ENCODE data around the gene ADCK1. TPM values are rescaled to one million over a fixed set of nuclear protein-coding genes. Genes with fewer than 3 reads are reported as not detected.

The ADCK1 gene
- total and polyA plus RNA-seq, 2 experiments from 2014 or later: 8.2 to 16.4 TPM

DNA sequence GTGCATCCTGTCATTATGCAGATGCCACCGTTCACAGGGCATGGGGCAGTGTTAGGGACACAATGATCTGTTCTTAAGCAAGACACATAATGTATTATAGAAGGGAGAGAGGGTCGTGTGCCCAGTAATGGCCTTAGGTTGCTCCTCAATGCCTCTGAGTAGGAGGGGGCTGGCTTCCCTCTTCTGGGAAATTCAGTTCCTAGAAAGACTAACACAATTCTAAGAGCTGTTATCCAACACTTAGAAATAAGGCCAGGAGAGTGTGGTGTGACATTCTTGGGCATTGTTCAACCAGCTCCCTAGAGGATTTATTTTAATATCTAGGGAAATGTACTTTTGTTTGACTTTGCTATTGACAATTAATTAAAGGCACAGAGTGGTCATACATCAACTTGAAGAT is 118.5 kb downstream of the ADCK1 start:
- H3K4me1 ChIP-seq (ENCODE audit: insufficient read depth): no peaks in the 10 kb centered on the region
- H4K20me1 ChIP-seq (ENCODE audit: insufficient read depth, poor library complexity, severe bottlenecking): no peaks in the 10 kb centered on the region
- H3K4me2 ChIP-seq: no peak overlapping the region
- H3K4me3 ChIP-seq: no peak overlapping the region
- no peaks in the 10 kb centered on the region for H3K9me2 ChIP-seq (replicated peaks; ENCODE audit: insufficient read depth)
- H3K36me3 ChIP-seq (replicated peaks; ENCODE audit: insufficient read depth, low read depth): no peaks in the 10 kb centered on the region
- no peaks in the 10 kb centered on the region for H3K27me3 ChIP-seq
- H3K9me3 ChIP-seq (ENCODE audit: low read depth): no peaks in the 10 kb centered on the region
- 72% methylated on average over 2 of the region's 2 CpGs for WGBS (ENCODE audit: low lambda C conversion rate, missing lambda C conversion rate)
- no peak overlapping the region for H2AFZ ChIP-seq
- no peak overlapping the region for H3K27ac ChIP-seq
- H3K79me2 ChIP-seq: no peaks in the 10 kb centered on the region
- no peak for DNase-seq (ENCODE audit: low spot score)
- TF ChIP-seq EZH2 (IDR thresholded peaks at IDR 0.05; ENCODE audit: borderline replicate concordance) (no peak), CTCF (IDR thresholded peaks at IDR 0.05; ENCODE audit: poor library complexity) (no peak), EZH2phosphoT487 (IDR thresholded peaks at IDR 0.05; ENCODE audit: low read depth, severe bottlenecking, unreplicated experiment) (no peak)

GRCh38 chr14:77920312-77920711 is 120.4 kb downstream of the ADCK1 start:
- H3K4me3 ChIP-seq: no peak overlapping the region
- TF ChIP-seq CTCF (IDR thresholded peaks at IDR 0.05; ENCODE audit: poor library complexity): no peak
- TF ChIP-seq EZH2 (IDR thresholded peaks at IDR 0.05; ENCODE audit: borderline replicate concordance): no peak
- TF ChIP-seq EZH2phosphoT487 (IDR thresholded peaks at IDR 0.05; ENCODE audit: low read depth, severe bottlenecking, unreplicated experiment): no peak
- no peaks in the 10 kb centered on the region for H3K4me1 ChIP-seq (ENCODE audit: insufficient read depth)
- no peaks in the 10 kb centered on the region for H4K20me1 ChIP-seq (ENCODE audit: insufficient read depth, poor library complexity, severe bottlenecking)
- no peak overlapping the region for H3K27ac ChIP-seq
- 95% methylated on average over 5 of the region's 5 CpGs for WGBS (ENCODE audit: low lambda C conversion rate, missing lambda C conversion rate)
- no peaks in the 10 kb centered on the region for H3K9me2 ChIP-seq (replicated peaks; ENCODE audit: insufficient read depth)
- no peak for DNase-seq (ENCODE audit: low spot score)
- H3K9me3 ChIP-seq (ENCODE audit: low read depth): no peaks in the 10 kb centered on the region
- H2AFZ ChIP-seq: no peak overlapping the region
- no peaks in the 10 kb centered on the region for H3K36me3 ChIP-seq (replicated peaks; ENCODE audit: insufficient read depth, low read depth)
- no peaks in the 10 kb centered on the region for H3K27me3 ChIP-seq
- H3K4me2 ChIP-seq: no peak overlapping the region
- no peaks in the 10 kb centered on the region for H3K79me2 ChIP-seq

DNA sequence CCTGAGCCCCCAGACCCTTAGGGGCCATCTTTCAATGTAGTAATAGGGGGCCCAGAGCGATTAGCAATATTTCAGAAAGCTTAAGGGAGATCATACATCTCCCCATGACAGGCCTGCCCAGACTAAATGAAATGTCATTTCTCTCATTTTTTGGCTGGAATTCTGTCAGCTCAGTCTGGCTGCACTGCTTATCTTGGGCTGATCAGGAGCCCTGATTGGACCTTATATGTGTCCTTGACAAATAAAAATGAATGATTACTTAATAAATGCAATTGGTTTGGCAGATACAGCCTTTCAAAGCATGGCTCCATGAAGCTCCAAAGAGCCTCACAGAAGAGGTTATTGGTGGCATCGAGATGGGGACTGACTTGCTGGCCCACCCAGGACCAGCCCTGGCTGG is 121.9 kb downstream of the ADCK1 start:
- H3K27ac ChIP-seq: no peak overlapping the region
- no peak overlapping the region for H3K4me2 ChIP-seq
- WGBS (ENCODE audit: low lambda C conversion rate, missing lambda C conversion rate): 79% methylated on average over 2 of the region's 2 CpGs
- no peaks in the 10 kb centered on the region for H4K20me1 ChIP-seq (ENCODE audit: insufficient read depth, poor library complexity, severe bottlenecking)
- no peaks in the 10 kb centered on the region for H3K79me2 ChIP-seq
- no peaks in the 10 kb centered on the region for H3K27me3 ChIP-seq
- H3K9me3 ChIP-seq (ENCODE audit: low read depth): no peaks in the 10 kb centered on the region
- DNase-seq (ENCODE audit: low spot score): no peak
- TF ChIP-seq CTCF (IDR thresholded peaks at IDR 0.05; ENCODE audit: poor library complexity): no peak
- no peak for TF ChIP-seq EZH2 (IDR thresholded peaks at IDR 0.05; ENCODE audit: borderline replicate concordance)
- TF ChIP-seq EZH2phosphoT487 (IDR thresholded peaks at IDR 0.05; ENCODE audit: low read depth, severe bottlenecking, unreplicated experiment): no peak
- no peak overlapping the region for H2AFZ ChIP-seq
- H3K9me2 ChIP-seq (replicated peaks; ENCODE audit: insufficient read depth): no peaks in the 10 kb centered on the region
- no peaks in the 10 kb centered on the region for H3K4me1 ChIP-seq (ENCODE audit: insufficient read depth)
- no peaks in the 10 kb centered on the region for H3K36me3 ChIP-seq (replicated peaks; ENCODE audit: insufficient read depth, low read depth)
- H3K4me3 ChIP-seq: no peak overlapping the region
